ENCODE data around the gene DNAJB11.

Gene DNAJB11

GRCh38 chr3:186614597-186615483 lies 44.3 kb downstream of the DNAJB11 start:
- H3K4me3 ChIP-seq (ENCODE audit: low read length): peak overlapping the region; percentile 66
- H3K9me3 ChIP-seq (ENCODE audit: control insufficient read depth, insufficient read depth, low read length): no peaks in the 10 kb centered on the region
- no peak overlapping the region for H3K27ac ChIP-seq (ENCODE audit: low read depth, low read length)
- H3K79me2 ChIP-seq (ENCODE audit: control insufficient read depth, low read length): no peaks in the 10 kb centered on the region
- H3K9me2 ChIP-seq (replicated peaks; ENCODE audit: control insufficient read depth, low read length): no peaks in the 10 kb centered on the region
- no peaks in the 10 kb centered on the region for H4K20me1 ChIP-seq (ENCODE audit: control insufficient read depth, insufficient read depth, low read depth, low read length)
- H3K4me1 ChIP-seq (ENCODE audit: control insufficient read depth, low read length): peaks cover 22% of the 10 kb centered on the region
- peak overlapping the region; percentile 82 for H3K4me2 ChIP-seq (ENCODE audit: low read length)
- TF ChIP-seq CTCF (IDR thresholded peaks at IDR 0.05; ENCODE audit: low read depth, low read length, poor library complexity, severe bottlenecking): peak; percentile 98
- no peak for TF ChIP-seq EZH2phosphoT487 (IDR thresholded peaks at IDR 0.05; ENCODE audit: borderline replicate concordance, low read length)
- H3F3A ChIP-seq (ENCODE audit: control insufficient read depth, insufficient read depth): no peaks in the 10 kb centered on the region
- no peaks in the 10 kb centered on the region for H3K36me3 ChIP-seq (ENCODE audit: control insufficient read depth, low read length)
- H3K27me3 ChIP-seq (ENCODE audit: control insufficient read depth, low read length): peaks cover 14% of the 10 kb centered on the region

DNA sequence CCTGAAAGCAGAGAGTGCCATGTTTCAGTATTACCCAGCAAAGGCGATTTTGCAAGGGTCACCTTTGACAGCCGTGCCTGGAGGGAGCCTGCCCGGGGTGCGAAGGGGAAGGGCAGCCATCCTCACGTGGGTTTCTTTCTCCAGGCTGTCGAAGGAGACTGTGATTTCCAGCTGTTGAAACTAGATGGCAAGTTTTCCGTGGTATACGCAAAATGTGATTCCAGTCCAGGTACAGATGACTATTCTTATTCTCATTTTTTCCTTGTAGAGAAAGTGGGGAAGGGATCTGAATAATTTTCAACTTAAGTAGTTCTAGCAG lies 45.7 kb downstream of the DNAJB11 start:
- H4K20me1 ChIP-seq (ENCODE audit: control insufficient read depth, insufficient read depth, low read depth, low read length): no peaks in the 10 kb centered on the region
- no peaks in the 10 kb centered on the region for H3F3A ChIP-seq (ENCODE audit: control insufficient read depth, insufficient read depth)
- H3K27ac ChIP-seq (ENCODE audit: low read depth, low read length): no peak overlapping the region
- H3K4me2 ChIP-seq (ENCODE audit: low read length): no peak overlapping the region
- H3K9me3 ChIP-seq (ENCODE audit: control insufficient read depth, insufficient read depth, low read length): no peaks in the 10 kb centered on the region
- no peaks in the 10 kb centered on the region for H3K79me2 ChIP-seq (ENCODE audit: control insufficient read depth, low read length)
- H3K4me3 ChIP-seq (ENCODE audit: low read length): no peak overlapping the region
- H3K36me3 ChIP-seq (ENCODE audit: control insufficient read depth, low read length): no peaks in the 10 kb centered on the region
- TF ChIP-seq CTCF (IDR thresholded peaks at IDR 0.05; ENCODE audit: low read depth, low read length, poor library complexity, severe bottlenecking) (no peak), EZH2phosphoT487 (IDR thresholded peaks at IDR 0.05; ENCODE audit: borderline replicate concordance, low read length) (no peak)
- H3K27me3 ChIP-seq (ENCODE audit: control insufficient read depth, low read length): peaks cover 14% of the 10 kb centered on the region
- peaks cover 22% of the 10 kb centered on the region for H3K4me1 ChIP-seq (ENCODE audit: control insufficient read depth, low read length)
- no peaks in the 10 kb centered on the region for H3K9me2 ChIP-seq (replicated peaks; ENCODE audit: control insufficient read depth, low read length)

- H3K4me2 ChIP-seq (ENCODE audit: low read length): peak overlapping the region; percentile 53
- no peak overlapping the region for H3K27ac ChIP-seq (ENCODE audit: low read depth, low read length)
- no peaks in the 10 kb centered on the region for H3F3A ChIP-seq (ENCODE audit: control insufficient read depth, insufficient read depth)
- H3K4me1 ChIP-seq (ENCODE audit: control insufficient read depth, low read length): peaks cover 22% of the 10 kb centered on the region
- no peaks in the 10 kb centered on the region for H4K20me1 ChIP-seq (ENCODE audit: control insufficient read depth, insufficient read depth, low read depth, low read length)
- peak overlapping the region; percentile 40 for H3K4me3 ChIP-seq (ENCODE audit: low read length)
- no peak for TF ChIP-seq EZH2phosphoT487 (IDR thresholded peaks at IDR 0.05; ENCODE audit: borderline replicate concordance, low read length)
- TF ChIP-seq CTCF (IDR thresholded peaks at IDR 0.05; ENCODE audit: low read depth, low read length, poor library complexity, severe bottlenecking): peak; percentile 97
- no peaks in the 10 kb centered on the region for H3K79me2 ChIP-seq (ENCODE audit: control insufficient read depth, low read length)
- H3K27me3 ChIP-seq (ENCODE audit: control insufficient read depth, low read length): peaks cover 14% of the 10 kb centered on the region
- no peaks in the 10 kb centered on the region for H3K9me2 ChIP-seq (replicated peaks; ENCODE audit: control insufficient read depth, low read length)
- H3K36me3 ChIP-seq (ENCODE audit: control insufficient read depth, low read length): no peaks in the 10 kb centered on the region
- no peaks in the 10 kb centered on the region for H3K9me3 ChIP-seq (ENCODE audit: control insufficient read depth, insufficient read depth, low read length)
These were observed 46.8 kb downstream of the DNAJB11 start for GRCh38 chr3:186617036-186617946.
